Endothelial cell of umbilical vein (primary cell): ENCODE measurements around the gene LRFN5.

ENCODE experiments used
- CTCF ChIP-seq, 2 donors: IDR thresholded peaks; 1 replicate in 1 of 2; 2 replicates in 1 of 2; pipeline ENCODE4 v1.5.1; 2011; ENCODE audit warnings: low read length in 2 of 2, mild to moderate bottlenecking in 2 of 2, moderate library complexity in 2 of 2, control low read depth in 1 of 2, inconsistent platforms in 1 of 2, low read depth in 1 of 2; ENCODE audit not compliant: insufficient read depth in 1 of 2; ENCODE audit errors: extremely low read depth in 1 of 2
- EZH2 ChIP-seq: IDR thresholded peaks from 2 replicates; pipeline ENCODE4 v1.6.1; 2012; ENCODE audit warnings: borderline replicate concordance, low read depth, mild to moderate bottlenecking, moderate library complexity, low read length, inconsistent platforms; ENCODE audit not compliant: severe bottlenecking
- FOS ChIP-seq: IDR thresholded peaks from 2 replicates; pipeline ENCODE4 v1.6.1; 2011; ENCODE audit warnings: mild to moderate bottlenecking, low read length, moderate library complexity, borderline replicate concordance; ENCODE audit not compliant: insufficient read depth
- GATA2 ChIP-seq: IDR thresholded peaks from 2 replicates; pipeline ENCODE4 v1.7.0; 2011; ENCODE audit warnings: low read depth, mild to moderate bottlenecking, moderate library complexity, mixed read lengths, low read length; ENCODE audit not compliant: insufficient read length, insufficient read depth
- MAX ChIP-seq: IDR thresholded peaks from 2 replicates; pipeline ENCODE4 v1.6.1; 2011; ENCODE audit not compliant: insufficient read depth, insufficient read length
- MYC ChIP-seq: IDR thresholded peaks from one replicate; pipeline ENCODE4 v1.6.1; 2011; ENCODE audit warnings: mild to moderate bottlenecking, low read depth, low read length
- POLR2A ChIP-seq: IDR thresholded peaks from 2 replicates; pipeline ENCODE4 v1.6.1; 2012; ENCODE audit warnings: low read depth, mild to moderate bottlenecking, control low read depth, low read length
- POLR2AphosphoS5 ChIP-seq: IDR thresholded peaks from 2 replicates; pipeline ENCODE4 v1.6.1; 2012; ENCODE audit warnings: low read depth, mild to moderate bottlenecking, control low read depth, low read length, moderate library complexity; ENCODE audit not compliant: insufficient read depth

GRCh38 chr14:41570415-41571155, 36.1 kb upstream of the LRFN5 start:
- TF ChIP-seq CTCF (IDR thresholded peaks at IDR 0.05; ENCODE audit: extremely low read depth in 1 of 2, insufficient read depth in 1 of 2, low read depth in 1 of 2, low read length in 2 of 2) (no peak), EZH2 (no peak), POLR2AphosphoS5 (no peak), POLR2A (no peak), MAX (no peak), MYC (no peak), GATA2 (no peak), FOS (no peak)
